ENCODE data around the gene POU2F3. TPM values are rescaled to one million over a fixed set of nuclear protein-coding genes. Genes with fewer than 3 reads are reported as not detected.

POU2F3 gene
- total RNA-seq, 2 experiments from 2014 or later, result not detected

GRCh38 chr11:120335556-120335907, 95.6 kb downstream of the POU2F3 start:
- no peak overlapping the region for H3K27ac Mint-ChIP-seq
- no peaks in the 10 kb centered on the region for H3K9me3 Mint-ChIP-seq
- H3K4me1 Mint-ChIP-seq (ENCODE audit: low read depth), result peaks cover 31% of the 10 kb centered on the region
- H3K27me3 Mint-ChIP-seq (ENCODE audit: low read depth), result peaks cover 45% of the 10 kb centered on the region
- CTCF ChIA-PET, result interaction anchor here (0.7 to 1.8 kb wide), 9 partner anchors 12 to 859 kb away, joined by 3 to 7 read pairs (median 3); no protein-coding TSS in a partner anchor
- DNase-seq, result no peak
- H3K4me3 Mint-ChIP-seq, result peak overlapping the region; percentile 72
- no peaks in the 10 kb centered on the region for H3K36me3 Mint-ChIP-seq (ENCODE audit: low read depth)
- intact Hi-C loops (cut with micrococcal nuclease), result loop anchor here (1.0 to 5.0 kb wide), 5 partner anchors 10 to 617 kb away; partner anchors contain the start of genes GRIK4 and TLCD5

- CTCF ChIA-PET, result interaction anchor here (1.0 to 1.8 kb wide), 3 partner anchors 10 to 349 kb away, joined by 3 to 4 read pairs (median 3); no protein-coding TSS in a partner anchor
- intact Hi-C loops (cut with micrococcal nuclease), result loop anchor here (1.0 to 5.0 kb wide), 9 partner anchors 8 to 957 kb away; partner anchors contain the start of genes GRIK4, SC5D and TLCD5
- peaks cover 34% of the 10 kb centered on the region for H3K4me1 Mint-ChIP-seq (ENCODE audit: low read depth)
- peak within 1 kb of the TSS; percentile 57 for H3K27ac Mint-ChIP-seq
- H3K9me3 Mint-ChIP-seq, result no peaks in the 10 kb centered on the region
- DNase-seq, result peak; percentile 87
- no peaks in the 10 kb centered on the region for H3K36me3 Mint-ChIP-seq (ENCODE audit: low read depth)
- peaks cover 50% of the 10 kb centered on the region for H3K27me3 Mint-ChIP-seq (ENCODE audit: low read depth)
- peak within 1 kb of the TSS; percentile 87 for H3K4me3 Mint-ChIP-seq
These were observed 96.1 kb downstream of the POU2F3 start, which contains the start of gene ARHGEF12 for GRCh38 chr11:120335908-120336640. Gene ARHGEF12, plus strand, starts transcription at chr11:120336413. Its CDS starts 831 bp downstream, at chr11:120337244.

GRCh38 chr11:120336641-120337354, 96.9 kb downstream of the POU2F3 start:
- peak overlapping the region; percentile 57 for H3K27ac Mint-ChIP-seq
- peak; percentile 37 for DNase-seq
- intact Hi-C loops (cut with micrococcal nuclease), result loop anchor here (1.0 to 5.0 kb wide), 5 partner anchors 8 to 956 kb away; partner anchors contain the start of gene SC5D
- no peaks in the 10 kb centered on the region for H3K9me3 Mint-ChIP-seq
- peaks cover 34% of the 10 kb centered on the region for H3K4me1 Mint-ChIP-seq (ENCODE audit: low read depth)
- peak overlapping the region; percentile 87 for H3K4me3 Mint-ChIP-seq
- H3K27me3 Mint-ChIP-seq (ENCODE audit: low read depth), result peaks cover 49% of the 10 kb centered on the region
- H3K36me3 Mint-ChIP-seq (ENCODE audit: low read depth), result no peaks in the 10 kb centered on the region
- CTCF ChIA-PET, result interaction anchor here (1.8 kb wide), 1 partner anchor 11 kb away, joined by 4 read pairs; no protein-coding TSS in a partner anchor

- intact Hi-C loops (cut with micrococcal nuclease), result loop anchor here (2.0 to 5.0 kb wide), 4 partner anchors 89 to 955 kb away; partner anchors contain the start of gene SC5D
- H3K27ac Mint-ChIP-seq, result no peak overlapping the region
- peaks cover 57% of the 10 kb centered on the region for H3K27me3 Mint-ChIP-seq (ENCODE audit: low read depth)
- CTCF ChIA-PET, result interaction anchor here (1.8 kb wide), 1 partner anchor 11 kb away, joined by 4 read pairs; no protein-coding TSS in a partner anchor
- no peaks in the 10 kb centered on the region for H3K36me3 Mint-ChIP-seq (ENCODE audit: low read depth)
- no peak for DNase-seq
- peaks cover 34% of the 10 kb centered on the region for H3K4me1 Mint-ChIP-seq (ENCODE audit: low read depth)
- H3K4me3 Mint-ChIP-seq, result peak overlapping the region; percentile 87
- no peaks in the 10 kb centered on the region for H3K9me3 Mint-ChIP-seq
These were observed 97.6 kb downstream of the POU2F3 start for GRCh38 chr11:120337355-120338106.

- Mint-ChIP-seq H3K4me3 (peak overlapping the region; percentile 87), H3K27me3 (ENCODE audit: low read depth) (peaks cover 53% of the 10 kb centered on the region), H3K9me3 (no peaks in the 10 kb centered on the region), H3K36me3 (ENCODE audit: low read depth) (no peaks in the 10 kb centered on the region), H3K4me1 (ENCODE audit: low read depth) (peaks cover 32% of the 10 kb centered on the region), H3K27ac (no peak overlapping the region)
- no peak for DNase-seq
- CTCF ChIA-PET, result interaction anchor here (1.2 kb wide), 1 partner anchor 37 kb away, joined by 3 read pairs; no protein-coding TSS in a partner anchor
- intact Hi-C loops (cut with micrococcal nuclease), result loop anchor here (5.0 kb wide), 1 partner anchor 614 kb away; no protein-coding TSS in a partner anchor
These were observed 98.4 kb downstream of the POU2F3 start for GRCh38 chr11:120338107-120338933.

- Mint-ChIP-seq H3K36me3 (ENCODE audit: low read depth) (no peaks in the 10 kb centered on the region), H3K9me3 (no peaks in the 10 kb centered on the region), H3K27me3 (ENCODE audit: low read depth) (peaks cover 56% of the 10 kb centered on the region), H3K27ac (no peak overlapping the region), H3K4me3 (no peak overlapping the region), H3K4me1 (ENCODE audit: low read depth) (peaks cover 41% of the 10 kb centered on the region)
- CTCF ChIA-PET, result interaction anchor here (0.6 to 1.2 kb wide), 2 partner anchors 38 to 151 kb away, joined by 3 read pairs; no protein-coding TSS in a partner anchor
- no peak for DNase-seq
- intact Hi-C loops (cut with micrococcal nuclease), result loop anchor here (5.0 kb wide), 1 partner anchor 613 kb away; no protein-coding TSS in a partner anchor
These were observed 99.5 kb downstream of the POU2F3 start for GRCh38 chr11:120339394-120339890.

GRCh38 chr11:120340529-120340928, 100.6 kb downstream of the POU2F3 start:
- Mint-ChIP-seq H3K4me1 (ENCODE audit: low read depth) (peaks cover 45% of the 10 kb centered on the region), H3K27me3 (ENCODE audit: low read depth) (peaks cover 59% of the 10 kb centered on the region), H3K9me3 (no peaks in the 10 kb centered on the region), H3K36me3 (ENCODE audit: low read depth) (no peaks in the 10 kb centered on the region), H3K4me3 (no peak overlapping the region), H3K27ac (no peak overlapping the region)
- intact Hi-C loops (cut with micrococcal nuclease), result no loop called here
- CTCF ChIA-PET, result interaction anchor here (0.6 kb wide), 2 partner anchors 163 to 1834 kb away, joined by 4 to 6 read pairs; no protein-coding TSS in a partner anchor
- DNase-seq, result no peak

- Mint-ChIP-seq H3K36me3 (ENCODE audit: low read depth) (no peaks in the 10 kb centered on the region), H3K9me3 (no peaks in the 10 kb centered on the region), H3K4me1 (ENCODE audit: low read depth) (peaks cover 49% of the 10 kb centered on the region), H3K27ac (no peak overlapping the region), H3K4me3 (no peak overlapping the region), H3K27me3 (ENCODE audit: low read depth) (peaks cover 66% of the 10 kb centered on the region)
- CTCF ChIA-PET, result no interaction called here
- intact Hi-C loops (cut with micrococcal nuclease), result no loop called here
- no peak for DNase-seq
These were observed 102.3 kb downstream of the POU2F3 start for GRCh38 chr11:120342226-120342625.

GRCh38 chr11:120342678-120343077, 102.7 kb downstream of the POU2F3 start:
- no peak overlapping the region for H3K4me3 Mint-ChIP-seq
- peaks cover 44% of the 10 kb centered on the region for H3K4me1 Mint-ChIP-seq (ENCODE audit: low read depth)
- H3K27me3 Mint-ChIP-seq (ENCODE audit: low read depth), result peaks cover 66% of the 10 kb centered on the region
- H3K9me3 Mint-ChIP-seq, result no peaks in the 10 kb centered on the region
- no peak for DNase-seq
- H3K27ac Mint-ChIP-seq, result no peak overlapping the region
- intact Hi-C loops (cut with micrococcal nuclease), result no loop called here
- H3K36me3 Mint-ChIP-seq (ENCODE audit: low read depth), result no peaks in the 10 kb centered on the region
- CTCF ChIA-PET, result no interaction called here

GRCh38 chr11:120343429-120343828, 103.5 kb downstream of the POU2F3 start:
- peaks cover 39% of the 10 kb centered on the region for H3K4me1 Mint-ChIP-seq (ENCODE audit: low read depth)
- no peaks in the 10 kb centered on the region for H3K9me3 Mint-ChIP-seq
- intact Hi-C loops (cut with micrococcal nuclease), result no loop called here
- peaks cover 65% of the 10 kb centered on the region for H3K27me3 Mint-ChIP-seq (ENCODE audit: low read depth)
- H3K27ac Mint-ChIP-seq, result no peak overlapping the region
- CTCF ChIA-PET, result interaction anchor here (0.6 kb wide), 1 partner anchor 80 kb away, joined by 4 read pairs; no protein-coding TSS in a partner anchor
- no peak overlapping the region for H3K4me3 Mint-ChIP-seq
- peak; percentile 23 for DNase-seq
- H3K36me3 Mint-ChIP-seq (ENCODE audit: low read depth), result no peaks in the 10 kb centered on the region
